H9 (cell line): ENCODE data around the gene ENHO. TPM values are rescaled to one million over a fixed set of nuclear protein-coding genes. Genes with fewer than 3 reads are reported as not detected.

ENCODE experiments used
- DNase-seq: peaks from one replicate; pipeline ENCODE4 v3.0.0-alpha.2; 2017
- H2AFZ ChIP-seq: one replicate; pipeline ENCODE4 v1.6.1; 2013; ENCODE audit warnings: mild to moderate bottlenecking, low read length, control low read depth, moderate library complexity
- H2AK5ac ChIP-seq: 2 replicates; pipeline ENCODE4 v1.6.1; 2013; ENCODE audit warnings: low read length, control low read depth, mixed read lengths; ENCODE audit not compliant: insufficient read length
- H2BK120ac ChIP-seq: one replicate; pipeline ENCODE4 v1.6.1; 2013; ENCODE audit warnings: low read depth, mild to moderate bottlenecking, low read length, control low read depth, inconsistent platforms; ENCODE audit not compliant: poor library complexity, severe bottlenecking
- H2BK12ac ChIP-seq: 2 replicates; pipeline ENCODE4 v1.6.1; 2013; ENCODE audit warnings: low read length, control low read depth, mixed read lengths, low read depth; ENCODE audit not compliant: insufficient read length
- H2BK15ac ChIP-seq: 2 replicates; pipeline ENCODE4 v1.6.1; 2013; ENCODE audit warnings: low read depth, low read length, control low read depth
- H2BK20ac ChIP-seq: one replicate; pipeline ENCODE4 v1.6.1; 2013; ENCODE audit warnings: low read depth, mild to moderate bottlenecking, low read length, control low read depth, inconsistent platforms; ENCODE audit not compliant: poor library complexity, severe bottlenecking
- H2BK5ac ChIP-seq: 2 replicates; pipeline ENCODE4 v1.6.1; 2013; ENCODE audit warnings: low read length, control low read depth, mixed read lengths; ENCODE audit not compliant: insufficient read length
- H3K14ac ChIP-seq: 2 replicates; pipeline ENCODE4 v1.6.1; 2013; ENCODE audit warnings: low read length, control low read depth; ENCODE audit not compliant: insufficient read depth
- H3K18ac ChIP-seq: 2 replicates; pipeline ENCODE4 v1.6.1; 2013; ENCODE audit warnings: low read depth, mild to moderate bottlenecking, mixed read lengths, low read length, control low read depth; ENCODE audit not compliant: insufficient read length
- H3K23ac ChIP-seq: 2 replicates; pipeline ENCODE4 v1.6.1; 2013; ENCODE audit warnings: low read length, control low read depth, mixed read lengths, low read depth; ENCODE audit not compliant: insufficient read length
- H3K23me2 ChIP-seq: 2 replicates; pipeline ENCODE4 v1.6.1; 2013; ENCODE audit warnings: low read depth, mild to moderate bottlenecking, mixed read lengths, low read length, control low read depth; ENCODE audit not compliant: insufficient read length, poor library complexity, severe bottlenecking
- H3K27ac ChIP-seq: 2 replicates; pipeline ENCODE4 v1.5.1; 2013; ENCODE audit warnings: low read length, control low read depth, mixed read lengths, low read depth; ENCODE audit not compliant: insufficient read length
- H3K27me3 ChIP-seq: 2 replicates; pipeline ENCODE4 v1.6.1; 2013; ENCODE audit warnings: low read length, control low read depth, inconsistent platforms; ENCODE audit not compliant: insufficient read depth
- H3K4ac ChIP-seq: 2 replicates; pipeline ENCODE4 v1.6.1; 2013; ENCODE audit warnings: low read depth, mild to moderate bottlenecking, control low read depth, inconsistent platforms, low read length, moderate library complexity
- H3K4me1 ChIP-seq: 2 replicates; pipeline ENCODE4 v1.6.1; 2013; ENCODE audit warnings: low read length, control low read depth, inconsistent platforms; ENCODE audit not compliant: insufficient read depth
- H3K4me2 ChIP-seq: 2 replicates; pipeline ENCODE4 v1.6.1; 2013; ENCODE audit warnings: low read length, control low read depth, mixed read lengths; ENCODE audit not compliant: insufficient read length, insufficient read depth
- H3K56ac ChIP-seq: 2 replicates; pipeline ENCODE4 v1.6.1; 2013; ENCODE audit warnings: low read depth, mild to moderate bottlenecking, mixed read lengths, low read length, control low read depth; ENCODE audit not compliant: insufficient read length
- H3K79me1 ChIP-seq: 2 replicates; pipeline ENCODE4 v1.6.1; 2013; ENCODE audit warnings: low read depth, mild to moderate bottlenecking, moderate library complexity, low read length, control low read depth, inconsistent platforms; ENCODE audit not compliant: insufficient read depth, poor library complexity, severe bottlenecking
- H3K79me2 ChIP-seq: 2 replicates; pipeline ENCODE4 v1.6.1; 2013; ENCODE audit warnings: low read length, control low read depth, inconsistent platforms; ENCODE audit not compliant: insufficient read depth
- H3K9ac ChIP-seq: 2 replicates; pipeline ENCODE4 v1.6.1; 2013; ENCODE audit warnings: low read length, control low read depth, mixed read lengths; ENCODE audit not compliant: insufficient read length; ENCODE audit errors: extremely low read depth
- H3K9me3 ChIP-seq: one replicate; pipeline ENCODE4 v1.6.1; 2013; ENCODE audit warnings: low read depth, low read length, inconsistent platforms; ENCODE audit not compliant: control insufficient read depth
- H3T11ph ChIP-seq: one replicate; pipeline ENCODE4 v1.6.1; 2013; ENCODE audit warnings: mild to moderate bottlenecking, low read length, control low read depth, inconsistent platforms
- H4K20me1 ChIP-seq: one replicate; pipeline ENCODE4 v1.6.1; 2013; ENCODE audit not compliant: control insufficient read depth, insufficient read length, insufficient read depth
- H4K5ac ChIP-seq: 2 replicates; pipeline ENCODE4 v1.6.1; 2013; ENCODE audit warnings: low read depth, mild to moderate bottlenecking, mixed read lengths, low read length, control low read depth; ENCODE audit not compliant: insufficient read length
- H4K8ac ChIP-seq: replicated peaks from 2 replicates; pipeline ENCODE4 v1.6.1; 2013; ENCODE audit warnings: low read length, control low read depth, mixed read lengths, low read depth; ENCODE audit not compliant: insufficient read length
- H4K91ac ChIP-seq: 2 replicates; pipeline ENCODE4 v1.6.1; 2013; ENCODE audit warnings: low read depth, mild to moderate bottlenecking, moderate library complexity, mixed read lengths, low read length, control low read depth; ENCODE audit not compliant: insufficient read length
- H3K27ac Mint-ChIP-seq, 3 experiments: 2 replicates in 2 of 3; 3 replicates in 1 of 3; pipeline ENCODE4 v1.8.0; 2020 to 2021; ENCODE audit warnings: mixed read lengths in 3 of 3, mild to moderate bottlenecking in 1 of 3, moderate library complexity in 1 of 3
- H3K27me3 Mint-ChIP-seq: 2 replicates; pipeline ENCODE4 v1.8.0; 2021; ENCODE audit warnings: low read depth, mild to moderate bottlenecking, moderate library complexity, mixed read lengths
- H3K36me3 Mint-ChIP-seq, 3 experiments: 2 replicates in 2 of 3; 3 replicates in 1 of 3; pipeline ENCODE4 v1.8.0; 2020 to 2021; ENCODE audit warnings: low read depth in 3 of 3, mixed read lengths in 3 of 3; ENCODE audit not compliant: insufficient read depth in 1 of 3
- H3K4me1 Mint-ChIP-seq, 2 experiments: 2 replicates each; pipeline ENCODE4 v1.8.0; 2020; ENCODE audit warnings: mixed read lengths in 2 of 2
- H3K4me3 Mint-ChIP-seq, 2 experiments: 2 replicates in 1 of 2; 3 replicates in 1 of 2; pipeline ENCODE4 v1.8.0; 2020 to 2021; ENCODE audit warnings: mild to moderate bottlenecking in 2 of 2, mixed read lengths in 2 of 2, moderate library complexity in 1 of 2
- H3K9me3 Mint-ChIP-seq, 2 experiments: 2 replicates in 1 of 2; 3 replicates in 1 of 2; pipeline ENCODE4 v1.8.0; 2020; ENCODE audit warnings: mild to moderate bottlenecking in 2 of 2, mixed read lengths in 2 of 2, moderate library complexity in 1 of 2
- WGBS: extraction: QIAGEN DNeasy Blood & Tissue Kit; methylation state at CpG from one replicate; pipeline ENCODE4 v1.1.7; 2013; ENCODE audit warnings: missing lambda C conversion rate, low lambda C conversion rate, mixed read lengths; ENCODE audit not compliant: insufficient read length; ENCODE audit errors: extremely low coverage; 5-methylcytosine and 5-hydroxymethylcytosine counted together
- total RNA-seq: library from RNA; stranded (reverse); gene quantifications from 2 replicates; pipeline ENCODE4 v1.2.1, GENCODE V29; 2021
- TF ChIP-seq, protein P1 (sequence below): fragments of 200-600 bp; sonication (generic); conservative IDR thresholded peaks from 3 replicates; pipeline ENCODE4 v1.8.0; 2021; ENCODE audit warnings: antibody characterized with exemption, mild to moderate bottlenecking

ENHO gene
- total RNA-seq, 1 experiment from 2014 or later = 14.5 TPM

DNA sequence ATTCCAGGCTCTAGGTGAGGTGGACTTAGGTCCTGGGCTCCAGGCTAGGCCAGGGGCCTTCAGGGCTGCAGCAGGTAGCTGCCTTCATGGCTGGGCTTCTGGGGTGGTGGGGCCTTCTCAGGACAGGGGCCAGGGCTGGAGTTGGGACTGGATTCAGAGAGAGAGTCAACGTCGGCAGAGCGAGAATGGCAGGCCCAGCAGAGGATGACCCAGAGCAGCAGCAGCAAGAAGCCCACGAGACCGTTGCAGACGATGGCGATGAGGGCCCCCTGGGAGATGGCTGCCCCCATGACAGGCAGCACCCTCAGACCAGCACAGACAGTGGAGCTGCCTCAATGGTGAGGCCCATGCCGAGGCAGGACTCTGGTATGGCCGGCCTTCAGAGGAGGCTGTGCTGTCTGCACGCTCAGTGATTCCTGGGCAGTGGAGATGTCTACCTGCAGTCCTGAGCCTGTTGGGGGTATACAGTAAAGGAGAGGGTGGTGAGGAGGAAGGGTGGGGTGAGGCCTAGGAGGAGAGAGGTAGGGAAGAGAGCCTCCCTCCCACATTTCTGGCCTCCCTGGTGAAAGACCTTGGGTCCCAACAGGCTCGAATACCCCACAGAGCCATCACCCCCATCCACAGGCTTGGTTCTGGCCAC is 1.3 kb downstream of the ENHO start:
- H2AFZ ChIP-seq = no peak overlapping the region
- H3K18ac ChIP-seq = no peak overlapping the region
- Mint-ChIP-seq H3K36me3 (peaks cover 0 to 3% (median 0%) of the 10 kb centered on the region in 3 experiments; a peak in 1 of 7 replicates), H3K4me3 (peak overlapping the region; percentile 41 to 90; a peak in 4 of 5 replicates), H3K27me3 (peaks cover 48% of the 10 kb centered on the region), H3K4me1 (peaks cover 10 to 17% of the 10 kb centered on the region in 2 experiments), H3K27ac (no peak overlapping the region), H3K9me3 (no peaks in the 10 kb centered on the region)
- peaks cover 10% of the 10 kb centered on the region for H3K23me2 ChIP-seq
- H3K79me1 ChIP-seq = no peaks in the 10 kb centered on the region
- H2BK5ac ChIP-seq = no peak overlapping the region
- no CpG with 5 or more reads among the region's 11 CpGs for WGBS
- no peak overlapping the region for H3K56ac ChIP-seq
- no peak for DNase-seq
- H3K27ac ChIP-seq = no peak overlapping the region
- H2BK15ac ChIP-seq = no peak overlapping the region
- no peaks in the 10 kb centered on the region for H3K79me2 ChIP-seq
- no peak overlapping the region for H2BK20ac ChIP-seq
- H2AK5ac ChIP-seq = no peak overlapping the region
- H2BK120ac ChIP-seq = no peak overlapping the region
- H3K23ac ChIP-seq = no peak overlapping the region
- H3K9me3 ChIP-seq = no peaks in the 10 kb centered on the region
- H2BK12ac ChIP-seq = no peak overlapping the region
- no peak overlapping the region for H3K4me2 ChIP-seq
- no peak overlapping the region for H4K5ac ChIP-seq
- peaks cover 4% of the 10 kb centered on the region for H4K20me1 ChIP-seq
- no peak overlapping the region for H4K91ac ChIP-seq
- TF ChIP-seq, protein P1, sequence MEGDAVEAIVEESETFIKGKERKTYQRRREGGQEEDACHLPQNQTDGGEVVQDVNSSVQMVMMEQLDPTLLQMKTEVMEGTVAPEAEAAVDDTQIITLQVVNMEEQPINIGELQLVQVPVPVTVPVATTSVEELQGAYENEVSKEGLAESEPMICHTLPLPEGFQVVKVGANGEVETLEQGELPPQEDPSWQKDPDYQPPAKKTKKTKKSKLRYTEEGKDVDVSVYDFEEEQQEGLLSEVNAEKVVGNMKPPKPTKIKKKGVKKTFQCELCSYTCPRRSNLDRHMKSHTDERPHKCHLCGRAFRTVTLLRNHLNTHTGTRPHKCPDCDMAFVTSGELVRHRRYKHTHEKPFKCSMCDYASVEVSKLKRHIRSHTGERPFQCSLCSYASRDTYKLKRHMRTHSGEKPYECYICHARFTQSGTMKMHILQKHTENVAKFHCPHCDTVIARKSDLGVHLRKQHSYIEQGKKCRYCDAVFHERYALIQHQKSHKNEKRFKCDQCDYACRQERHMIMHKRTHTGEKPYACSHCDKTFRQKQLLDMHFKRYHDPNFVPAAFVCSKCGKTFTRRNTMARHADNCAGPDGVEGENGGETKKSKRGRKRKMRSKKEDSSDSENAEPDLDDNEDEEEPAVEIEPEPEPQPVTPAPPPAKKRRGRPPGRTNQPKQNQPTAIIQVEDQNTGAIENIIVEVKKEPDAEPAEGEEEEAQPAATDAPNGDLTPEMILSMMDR = no peak
- H3K9ac ChIP-seq = no peak overlapping the region
- no peak overlapping the region for H4K8ac ChIP-seq
- H3T11ph ChIP-seq = no peak overlapping the region
- H3K4ac ChIP-seq = no peak overlapping the region
- H3K14ac ChIP-seq = no peak overlapping the region; the same call in 1 of the 2 replicates
- H3K27me3 ChIP-seq = no peaks in the 10 kb centered on the region; the same call in 1 of the 2 replicates
- H3K4me1 ChIP-seq = peaks cover 6% of the 10 kb centered on the region; the same call in 1 of the 2 replicates
